Renal pelvis (tissue), 4 donors: ENCODE results near the gene IGLL1. TPM values are rescaled to one million over a fixed set of nuclear protein-coding genes. Genes with fewer than 3 reads are reported as not detected.

Experiments used
- DNase-seq: peaks from one replicate; pipeline ENCODE4 v3.0.0-alpha.2; 2013
- polyA plus RNA-seq, 3 donors: library from polyadenylated mRNA; unstranded; fragments of 120-200 nt; gene quantifications; one replicate each; pipeline ENCODE4 v1.2.1, GENCODE V29; 2013; ENCODE audit not compliant: insufficient read length in 3 of 3

IGLL1 gene
- polyA plus RNA-seq, 3 donors = 0.61 to 1.4 (median 0.62) TPM

- DNase-seq = no peak
These were observed 50.7 kb downstream of the IGLL1 start for GRCh38 chr22:23529166-23530103.

DNA sequence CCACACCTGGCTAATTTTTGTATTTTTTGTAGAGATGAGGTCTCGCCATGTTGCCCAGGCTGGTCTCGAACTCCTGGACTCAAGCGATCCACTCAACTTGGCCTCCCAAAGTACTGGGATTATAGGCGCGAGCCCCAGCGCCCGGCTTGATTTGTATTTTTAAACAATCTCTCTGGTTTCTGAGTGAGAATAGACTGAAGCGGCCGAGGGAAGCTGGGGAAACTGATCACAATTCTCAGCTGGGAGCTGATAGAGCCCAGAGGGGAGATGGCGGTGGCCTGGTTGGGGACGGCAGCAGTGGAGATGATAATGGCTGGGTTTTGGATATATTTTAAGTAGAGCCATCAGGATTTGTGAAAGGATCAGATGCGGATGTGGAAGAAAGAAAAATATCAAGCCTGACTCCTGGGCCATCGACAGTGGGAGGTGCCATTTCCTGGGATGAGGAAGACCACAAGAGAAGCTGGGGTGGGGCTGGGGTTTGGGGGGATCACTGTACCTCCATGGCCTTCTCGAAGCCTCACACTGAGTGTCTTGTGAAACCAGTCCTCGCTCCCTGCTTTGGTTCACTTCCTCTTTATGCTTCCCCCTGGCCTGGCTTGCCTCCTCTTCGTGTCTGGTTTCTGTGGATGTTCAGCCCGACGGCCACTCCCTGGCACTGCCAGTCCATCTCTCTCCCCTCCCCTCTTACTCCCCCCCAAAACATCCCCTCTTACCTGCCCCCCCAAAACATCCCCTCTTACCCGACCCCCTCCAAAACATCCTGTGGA, 51.9 kb downstream of the IGLL1 start:
- DNase-seq = no peak

GRCh38 chr22:23526596-23527316, 53.3 kb downstream of the IGLL1 start:
- DNase-seq = no peak

- DNase-seq = no peak
These were observed 54.6 kb downstream of the IGLL1 start for GRCh38 chr22:23525510-23525909.

GRCh38 chr22:23524226-23524625, 55.9 kb downstream of the IGLL1 start:
- no peak for DNase-seq

GRCh38 chr22:23523713-23524112, 56.4 kb downstream of the IGLL1 start:
- DNase-seq = no peak

Other genes starting within 250 kb of the IGLL1 start
- gene DRICH1, start 52.0 kb upstream of the IGLL1 start, polyA plus RNA-seq = 1 to 10 TPM; 2.3 to 4.8 (median 2.5) TPM
- 1 to 10 TPM; 2.5 to 5.7 (median 3.9) TPM for gene RGL4, start 110.7 kb upstream of the IGLL1 start, polyA plus RNA-seq
- gene ZNF70, start 170.8 kb upstream of the IGLL1 start, polyA plus RNA-seq = 1 to 10 TPM; 6.1 to 8.6 (median 7.7) TPM
- gene VPREB3, start 174.1 kb upstream of the IGLL1 start, polyA plus RNA-seq = 1 to 10 TPM in 2 of 3 donors, under 1 TPM in 1; 0.89 to 1.3 (median 1.1) TPM
- gene C22orf15, start 182.7 kb upstream of the IGLL1 start, polyA plus RNA-seq = 1 to 10 TPM; 2.2 to 3.7 (median 2.9) TPM
- gene CHCHD10, start 187.7 kb upstream of the IGLL1 start, polyA plus RNA-seq = 100 to 1,000 TPM in 1 of 3 donors, 10 to 100 TPM in 2; 81.4 to 103 (median 91.5) TPM
- gene MMP11, start 192.6 kb upstream of the IGLL1 start, polyA plus RNA-seq = 10 to 100 TPM; 15.3 to 21.9 (median 20.0) TPM
- gene SMARCB1, start 206.7 kb upstream of the IGLL1 start, polyA plus RNA-seq = 100 to 1,000 TPM; 171 to 218 (median 181) TPM